Inflammatory macrophage treated with lipopolysaccharide for 1 hour (primary cell): ENCODE data around the gene HDAC9.

Experiments
- DNase-seq, 2 donors: peaks; one replicate each; pipeline ENCODE4 v3.0.0-alpha.2; 2020 to 2022

HDAC9 gene

DNA sequence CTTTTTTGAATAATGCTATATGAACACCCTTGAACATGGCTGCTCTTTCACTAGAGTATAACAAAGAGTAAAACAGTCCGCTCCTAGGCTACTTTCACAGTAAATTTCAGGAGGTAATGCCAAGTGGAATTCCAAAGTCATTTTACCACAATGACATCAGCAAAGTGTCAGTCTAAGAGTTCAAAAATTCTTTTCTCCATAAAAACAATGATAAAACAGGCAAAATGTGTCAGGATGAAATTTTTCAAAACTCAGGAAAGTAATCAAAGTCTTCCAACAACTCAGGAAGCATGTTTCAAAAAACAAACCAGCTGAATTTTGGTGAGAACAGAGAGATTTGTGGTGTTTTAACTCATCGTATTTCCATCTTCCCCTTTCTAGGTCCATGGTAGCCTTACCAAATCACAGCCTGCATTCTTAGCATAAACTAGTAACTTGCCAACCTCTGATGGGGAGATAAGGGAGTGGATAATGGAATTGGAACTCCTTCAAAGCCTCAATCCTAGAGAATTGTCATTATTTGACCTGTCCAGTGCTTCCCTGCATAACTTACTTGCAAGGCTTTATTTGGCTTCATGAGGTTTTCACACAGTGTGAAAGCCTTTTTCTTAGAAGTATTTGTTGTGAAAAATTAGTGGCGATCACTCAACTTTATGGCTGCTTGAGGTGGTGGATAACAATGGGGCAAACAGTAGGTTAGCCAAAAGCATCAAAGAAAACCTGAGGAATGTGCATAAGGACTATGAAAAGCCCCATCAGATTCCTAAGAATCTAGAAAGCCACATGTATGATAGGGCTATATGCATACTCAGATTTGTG, 302.7 kb downstream of the HDAC9 start:
- DNase-seq = no peak

DNA sequence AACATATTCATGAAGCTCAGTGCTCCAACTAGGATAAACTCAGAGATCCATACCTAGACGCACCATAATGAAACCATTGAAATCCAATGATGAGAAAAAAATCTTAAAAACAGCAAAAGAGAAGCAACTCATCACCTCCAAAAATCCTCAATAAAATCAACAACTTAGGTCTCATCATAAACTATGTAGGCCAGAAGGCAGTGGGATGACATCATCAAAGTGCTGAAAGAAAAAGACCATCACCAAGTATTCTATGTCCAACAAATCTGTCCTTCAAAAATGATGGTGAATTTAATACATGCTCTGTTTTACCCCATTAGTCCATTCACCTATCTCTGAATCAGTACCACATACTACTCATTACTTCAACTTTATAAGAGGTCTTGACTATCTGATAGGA, 304.4 kb downstream of the HDAC9 start:
- DNase-seq = no peak

DNA sequence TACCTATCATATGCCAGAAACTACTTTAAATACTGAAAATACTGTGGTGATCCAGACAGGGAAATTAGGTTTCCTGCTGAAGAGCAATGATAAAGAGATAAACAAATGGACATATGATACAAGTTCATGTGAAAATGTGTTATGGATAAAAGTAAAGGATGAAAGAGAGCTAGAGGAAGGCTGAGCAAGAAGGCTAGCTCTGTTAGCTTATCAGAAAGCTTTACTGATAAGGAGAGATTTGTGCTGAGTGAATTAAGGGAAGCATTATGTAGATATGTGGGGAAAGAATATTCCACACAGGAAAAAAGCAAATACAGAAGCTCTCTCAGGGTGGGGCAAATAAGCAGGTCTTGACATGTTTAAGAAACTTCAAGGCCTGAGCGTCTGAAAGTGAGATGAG, 308.4 kb downstream of the HDAC9 start:
- no peak for DNase-seq

DNA sequence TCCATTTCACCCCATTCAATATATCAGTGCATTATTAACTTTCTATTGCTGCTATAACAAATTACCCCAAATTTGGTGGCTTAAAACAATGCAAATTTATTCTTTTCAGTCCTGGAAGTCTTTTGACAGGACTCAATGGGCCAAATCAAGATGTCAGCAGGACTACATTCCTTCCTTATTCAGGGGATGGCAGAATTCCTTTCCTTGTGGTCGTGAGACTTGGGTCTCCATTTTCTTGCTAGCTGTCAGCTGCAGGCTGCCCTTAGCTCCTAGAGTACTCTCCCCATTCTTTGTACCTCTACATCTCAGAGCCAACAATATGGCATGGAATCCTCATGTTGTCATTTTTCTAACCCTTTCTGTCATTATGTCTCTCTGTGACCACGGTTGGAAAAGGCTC, 310.6 kb downstream of the HDAC9 start:
- no peak for DNase-seq

DNA sequence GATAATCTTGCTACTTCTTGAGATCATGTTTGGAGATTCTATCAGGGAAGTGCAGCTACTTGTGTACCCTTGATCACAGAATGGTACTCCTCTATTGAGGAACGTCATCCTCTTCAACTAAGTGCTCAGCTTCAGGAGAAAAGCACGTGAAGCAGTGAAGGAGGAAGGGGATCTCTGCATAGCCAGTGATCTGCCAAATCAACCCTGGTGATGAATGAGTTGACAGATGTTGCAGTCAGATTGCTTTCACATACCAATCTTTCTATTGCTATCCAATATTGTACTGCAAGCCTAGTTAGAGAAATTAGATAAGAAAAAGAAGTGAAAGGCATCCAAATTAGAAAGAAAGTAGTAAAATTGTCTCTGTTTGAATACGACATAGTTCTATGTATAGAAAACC, 312.5 kb downstream of the HDAC9 start:
- no peak for DNase-seq

DNA sequence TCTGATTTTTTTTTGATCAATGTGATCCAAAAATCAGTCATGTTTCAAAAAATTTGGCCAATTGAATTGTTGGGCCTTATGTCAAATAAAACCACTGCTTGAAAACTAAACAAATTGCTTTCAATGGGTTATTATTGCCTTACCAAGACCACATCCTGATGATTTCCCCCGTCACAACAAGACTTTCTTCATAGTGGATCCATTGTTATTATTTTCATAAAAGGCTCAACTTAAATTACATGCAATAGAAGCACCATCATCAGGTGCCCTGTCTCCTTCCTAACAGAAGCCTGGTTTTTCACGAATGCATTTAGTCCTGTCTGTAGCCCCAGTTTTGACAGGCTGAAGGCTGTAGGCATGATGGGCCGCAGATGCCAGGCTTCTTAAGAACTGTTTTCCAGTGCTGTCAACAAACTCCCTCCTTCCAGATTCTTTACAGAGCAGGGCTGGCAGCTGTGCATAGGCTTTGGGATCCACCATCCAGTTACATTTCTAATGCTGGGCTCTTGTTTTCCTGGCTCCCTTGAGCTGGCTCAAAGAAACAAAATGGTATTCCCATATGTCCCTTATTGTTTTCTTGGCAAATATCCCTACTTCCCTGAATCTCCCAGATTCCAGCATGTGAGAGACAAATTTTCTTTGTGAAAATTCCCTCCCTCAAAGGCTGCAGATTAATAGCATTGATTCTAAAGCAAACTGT, 319.9 kb downstream of the HDAC9 start:
- no peak for DNase-seq

DNA sequence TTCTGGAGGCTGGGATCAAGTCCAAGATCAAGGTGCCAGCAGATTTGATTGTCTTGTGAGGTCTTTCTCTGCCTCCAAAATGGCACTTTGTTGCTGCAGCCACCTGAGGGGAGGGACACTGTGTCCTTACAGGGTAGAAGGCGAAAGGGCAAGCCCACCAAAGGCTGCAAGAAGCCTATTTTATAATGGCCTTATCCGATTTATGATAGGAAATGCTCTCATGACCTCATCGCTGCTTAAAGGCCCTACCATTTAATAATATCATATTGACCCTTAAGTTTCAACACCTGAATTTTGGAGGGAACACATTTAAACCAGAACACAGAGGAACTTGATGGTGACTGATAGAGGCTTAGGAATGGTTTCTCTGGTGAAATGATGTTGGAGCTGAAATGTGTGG, 325.4 kb downstream of the HDAC9 start:
- DNase-seq = no peak

DNA sequence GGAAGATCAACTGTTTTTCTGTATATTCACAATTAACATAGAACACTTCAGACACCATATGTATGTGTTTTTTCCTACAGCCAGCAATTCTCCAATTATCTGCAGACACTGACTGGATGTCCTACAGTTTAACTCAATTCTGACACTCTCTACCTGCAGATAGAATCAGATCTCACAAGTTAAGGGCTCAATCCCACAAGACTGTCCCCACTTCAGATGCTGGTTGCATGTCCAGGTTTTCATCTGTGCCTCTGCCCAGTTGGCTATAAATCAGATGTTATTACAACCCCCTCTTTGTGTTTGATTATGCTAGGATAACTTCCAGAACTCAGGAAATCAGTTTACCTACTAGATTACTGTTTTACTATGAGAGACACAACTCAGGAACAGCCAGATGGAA, 326.0 kb downstream of the HDAC9 start:
- DNase-seq = no peak

DNA sequence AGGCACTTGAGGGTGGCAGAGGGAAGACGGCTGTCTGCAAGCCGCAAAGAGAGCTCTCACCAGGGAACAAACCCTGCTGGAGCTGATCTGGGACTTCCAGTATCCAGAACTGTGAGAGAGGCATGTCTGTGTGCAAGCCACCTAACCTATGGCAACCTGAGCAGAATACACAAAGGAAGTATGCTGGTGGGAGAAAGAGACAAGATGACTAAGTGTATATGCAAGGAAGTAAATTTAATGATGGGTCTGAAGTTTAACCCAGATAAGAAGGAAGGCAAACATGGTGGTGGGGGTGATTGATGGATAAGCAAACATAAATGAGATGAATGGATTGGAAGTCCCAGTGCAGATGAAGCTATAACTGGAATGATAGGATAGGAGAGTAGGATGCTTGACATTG, 328.6 kb downstream of the HDAC9 start:
- DNase-seq = no peak

DNA sequence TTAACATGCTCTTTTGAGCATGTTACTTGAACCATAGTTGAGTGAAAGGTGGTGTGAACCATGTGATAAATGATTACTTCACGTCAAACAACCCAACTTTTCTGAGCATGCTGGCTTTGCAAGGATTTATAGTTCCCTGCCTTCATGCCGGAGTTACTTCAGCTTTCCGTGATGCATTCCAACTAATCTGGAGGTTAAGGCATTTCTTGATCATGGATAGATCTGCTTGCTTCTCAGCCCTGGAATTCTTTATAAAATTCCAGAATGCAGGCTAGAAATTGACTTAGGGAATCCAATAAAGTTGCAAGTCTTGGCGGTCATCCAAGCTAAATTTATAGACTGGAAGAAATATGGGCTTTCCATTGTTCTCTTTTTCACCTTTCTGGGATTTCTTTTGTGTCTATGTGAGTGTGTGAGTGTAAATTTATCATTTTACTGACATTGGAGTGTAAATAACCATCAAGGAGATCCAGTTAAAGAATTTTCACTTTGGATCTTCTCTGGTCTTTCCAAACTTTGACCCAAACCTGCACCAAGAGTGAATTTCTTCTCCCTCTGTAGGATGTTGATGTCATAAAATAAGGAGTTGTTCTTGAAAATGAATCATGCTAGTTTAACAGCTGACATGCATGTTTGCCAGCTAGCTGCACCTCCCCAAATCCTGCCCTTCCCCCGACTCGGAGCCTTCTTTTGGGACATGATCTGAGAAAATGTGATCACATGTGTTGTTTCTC, 332.9 kb downstream of the HDAC9 start:
- DNase-seq = no peak

DNA sequence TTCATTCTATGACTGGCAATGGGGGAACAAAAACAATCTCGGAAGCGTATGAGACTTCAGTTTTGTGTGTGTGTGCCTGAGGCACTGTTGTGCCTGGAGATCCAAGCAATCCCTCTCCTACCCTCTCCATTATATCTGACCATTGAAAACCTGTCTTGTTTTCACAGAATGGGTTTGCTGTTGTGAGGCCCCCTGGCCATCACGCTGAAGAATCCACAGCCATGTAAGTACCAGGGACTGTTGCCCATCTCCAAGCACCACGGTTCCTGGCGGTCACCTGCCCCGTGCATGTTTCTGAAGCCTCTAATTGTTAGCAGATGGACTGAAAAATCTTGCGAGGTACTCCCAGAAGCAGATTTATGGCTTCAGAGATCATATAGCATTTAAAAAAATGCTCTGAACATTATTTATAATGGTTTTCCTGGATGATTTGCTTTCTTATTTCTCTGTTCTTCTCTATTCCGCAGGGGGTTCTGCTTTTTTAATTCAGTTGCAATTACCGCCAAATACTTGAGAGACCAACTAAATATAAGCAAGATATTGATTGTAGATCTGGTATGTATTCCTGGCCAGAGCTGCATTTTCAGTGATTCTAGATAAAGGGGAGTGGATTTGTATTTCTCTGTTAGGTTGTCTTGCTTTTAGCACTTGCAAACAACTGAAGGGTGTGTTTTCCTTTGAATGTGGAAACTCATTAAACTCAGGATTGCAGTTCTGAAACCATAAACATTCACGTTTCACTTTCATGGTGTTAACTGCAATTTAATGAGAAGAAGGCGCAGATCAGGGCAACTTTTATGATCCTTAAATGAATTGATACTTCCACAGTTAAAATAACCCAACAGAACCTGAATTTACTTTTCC, 333.7 kb downstream of the HDAC9 start:
- DNase-seq = no peak

DNA sequence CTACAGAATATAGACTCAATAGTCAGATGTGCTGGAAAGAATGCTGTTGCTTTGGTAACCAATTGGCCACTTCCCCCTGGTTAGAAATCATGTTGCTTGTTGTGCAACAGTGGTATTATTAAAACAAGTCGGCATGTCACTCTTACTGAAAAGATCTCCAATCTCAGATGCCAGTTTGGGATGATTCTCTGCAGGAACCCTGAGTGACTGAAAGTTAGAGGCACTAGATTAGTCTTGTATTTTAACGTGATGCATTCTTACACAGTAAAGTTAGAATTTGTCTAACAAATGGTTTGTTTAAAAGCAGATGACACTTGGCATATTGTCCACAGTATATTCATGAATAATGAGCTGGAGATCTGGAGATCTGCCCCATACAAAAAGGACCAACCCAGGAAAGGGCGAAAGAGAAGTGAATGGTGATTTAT, 334.3 kb downstream of the HDAC9 start:
- DNase-seq = peak; percentile 20 to 37

DNA sequence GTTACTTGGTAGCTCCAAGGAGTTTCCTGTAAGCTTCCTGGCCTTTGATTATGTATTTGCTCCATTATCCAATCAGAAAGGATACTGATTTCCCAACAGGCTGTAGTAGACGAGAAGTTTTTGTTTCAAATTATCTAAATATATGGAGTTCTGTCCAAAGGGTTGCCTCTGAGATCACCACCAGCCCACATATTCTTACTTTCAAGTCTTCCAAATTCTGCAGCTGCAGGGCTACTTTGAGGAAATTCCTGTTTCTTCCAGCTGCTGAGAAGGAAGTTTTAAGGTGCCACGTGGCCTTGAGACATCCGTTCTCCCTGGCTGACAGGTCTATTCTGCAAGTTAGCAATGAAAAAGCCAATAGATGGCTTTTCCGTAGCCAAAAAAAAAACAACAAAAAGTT, 335.9 kb downstream of the HDAC9 start:
- peak in 1 of 2 donors; percentile 31 for DNase-seq

DNA sequence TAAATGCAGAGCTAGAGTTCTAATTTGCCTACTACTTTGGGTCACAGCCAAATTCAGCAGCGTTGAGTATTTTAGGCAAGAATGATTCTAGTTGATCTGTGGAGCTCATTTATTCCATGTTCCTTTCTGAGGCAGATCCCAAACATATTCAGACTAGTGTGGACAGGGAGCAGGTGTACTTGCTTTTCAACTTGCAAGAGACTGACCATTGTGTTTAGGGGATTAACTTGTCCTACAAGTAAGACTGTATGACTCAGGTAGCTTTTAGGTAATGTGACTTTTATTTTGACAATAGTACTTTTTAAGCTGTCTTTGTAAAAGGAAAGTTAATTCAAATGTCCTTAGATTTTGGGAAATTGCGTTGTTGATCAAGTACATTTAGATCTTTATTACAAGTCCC, 336.4 kb downstream of the HDAC9 start:
- DNase-seq = no peak

DNA sequence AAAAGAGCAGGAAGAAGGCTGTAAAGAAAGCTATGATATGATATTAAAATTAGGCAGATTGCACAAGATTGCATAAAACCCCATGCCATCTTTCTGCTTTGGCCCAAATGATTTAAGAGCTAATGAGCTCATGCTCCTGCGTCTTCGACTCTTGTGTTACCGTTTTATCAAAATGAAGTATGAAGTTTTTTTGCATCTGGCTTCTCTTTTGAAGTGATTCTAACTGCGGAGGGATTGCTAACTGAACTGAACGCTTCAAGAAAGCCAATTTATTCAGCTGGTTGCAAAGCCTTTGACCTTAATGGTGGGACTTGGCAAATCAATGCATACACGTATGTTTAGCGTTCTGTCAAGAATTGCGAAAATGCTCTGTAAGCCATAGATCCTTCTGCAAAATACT, 339.0 kb downstream of the HDAC9 start:
- no peak for DNase-seq

DNA sequence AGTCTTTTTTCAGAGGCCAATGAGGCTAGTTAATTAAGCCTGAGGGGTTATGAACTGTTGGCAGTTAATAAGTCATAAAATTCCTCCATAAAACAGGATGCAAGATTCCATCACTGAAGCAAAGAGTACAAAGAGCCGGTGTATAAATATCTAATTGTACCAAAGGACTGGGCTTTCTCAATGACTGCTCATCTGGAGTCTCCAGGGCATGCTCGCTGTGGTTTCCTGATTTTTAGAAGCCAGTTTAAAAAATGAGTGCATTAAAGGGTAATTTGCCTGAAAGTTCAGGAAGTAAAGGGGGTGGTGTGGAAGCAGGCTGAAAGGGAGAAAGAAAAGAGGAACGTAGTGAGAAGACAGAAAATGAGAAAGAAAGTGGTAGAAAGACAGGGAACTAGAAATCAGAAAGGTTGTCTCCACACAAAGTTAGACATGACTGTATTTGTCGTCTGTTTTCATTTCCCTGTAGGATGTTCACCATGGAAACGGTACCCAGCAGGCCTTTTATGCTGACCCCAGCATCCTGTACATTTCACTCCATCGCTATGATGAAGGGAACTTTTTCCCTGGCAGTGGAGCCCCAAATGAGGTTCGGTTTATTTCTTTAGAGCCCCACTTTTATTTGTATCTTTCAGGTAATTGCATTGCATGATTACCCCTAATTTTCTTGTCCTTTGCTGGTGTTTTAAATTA, 339.6 kb downstream of the HDAC9 start:
- peak; percentile 16 to 21 for DNase-seq

DNA sequence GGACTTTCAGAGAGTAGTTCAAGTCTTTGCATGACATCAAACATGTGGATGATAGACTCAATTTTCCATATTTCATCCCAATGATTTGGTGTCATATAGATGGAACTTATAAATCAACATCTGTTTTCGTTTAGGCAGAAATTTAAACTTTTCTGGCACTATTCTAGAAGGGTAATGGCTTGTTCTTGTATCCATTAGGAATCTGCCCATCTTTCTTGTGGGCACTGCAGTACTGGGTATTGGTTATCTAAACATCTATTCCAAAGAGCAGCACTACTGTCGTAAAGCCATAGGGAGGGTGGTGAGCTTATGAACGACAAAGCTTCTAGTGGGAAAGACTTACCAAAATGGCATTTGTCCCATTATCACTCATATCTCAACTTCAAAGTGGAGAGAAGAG, 348.4 kb downstream of the HDAC9 start:
- no peak for DNase-seq

DNA sequence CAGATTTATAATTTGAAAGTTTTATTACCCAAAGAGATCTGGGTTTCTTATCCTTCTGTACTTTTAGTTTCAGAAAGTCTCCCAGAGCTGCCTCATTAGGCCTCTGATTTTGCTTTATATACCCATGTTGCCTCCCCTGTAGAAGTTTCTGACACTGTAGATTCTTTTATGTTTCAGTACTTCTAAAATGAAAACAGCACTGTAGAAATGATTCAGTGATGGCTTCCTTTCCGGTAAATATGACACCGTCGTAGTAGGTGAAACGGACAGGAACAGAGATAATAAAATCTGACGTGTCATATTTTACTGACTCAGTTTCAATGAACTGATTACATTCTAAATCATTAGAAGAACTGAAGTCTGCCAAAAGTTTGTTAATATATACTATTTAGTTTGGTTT, 349.2 kb downstream of the HDAC9 start:
- no peak for DNase-seq

DNA sequence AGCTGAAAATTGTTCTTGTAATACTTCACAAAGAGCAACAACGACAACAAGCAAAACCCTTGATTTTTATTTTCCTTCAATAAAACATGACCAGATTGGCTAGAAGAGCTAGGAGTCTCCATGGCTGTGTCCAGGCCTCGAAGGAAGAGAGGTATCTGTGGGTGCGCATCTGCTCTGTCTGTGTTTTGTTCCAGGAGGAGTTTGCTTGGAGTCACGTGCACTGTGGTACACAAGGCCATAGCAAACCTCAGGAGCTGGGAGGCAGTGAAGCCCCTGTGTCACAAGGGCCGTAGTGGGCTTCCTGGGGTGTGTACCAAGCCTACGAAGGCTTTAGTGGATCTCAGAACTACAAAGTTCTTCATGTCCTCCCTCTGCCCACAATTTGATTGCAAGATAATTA, 350.2 kb downstream of the HDAC9 start:
- no peak for DNase-seq

DNA sequence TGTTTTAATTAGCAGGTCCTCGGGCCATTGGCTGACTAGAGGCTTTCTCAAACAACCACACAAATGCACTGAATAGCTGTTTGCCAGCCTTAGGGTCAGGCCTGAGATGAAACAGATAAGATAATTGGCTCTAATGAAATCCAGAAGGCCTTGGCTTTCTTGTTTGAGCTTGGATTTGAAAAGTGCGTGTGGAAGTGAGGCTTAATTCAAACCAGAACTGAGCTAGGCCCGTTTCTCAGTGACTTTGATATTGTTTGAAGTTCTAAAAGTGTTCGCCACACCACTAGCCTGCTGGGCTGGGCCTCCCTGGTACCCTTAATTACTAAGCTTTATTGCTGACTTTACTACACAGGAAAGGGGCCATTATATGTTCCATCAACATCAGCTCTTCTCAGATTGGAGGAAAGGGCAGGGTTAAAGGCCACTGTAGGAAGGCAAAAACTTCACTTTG, 351.2 kb downstream of the HDAC9 start:
- DNase-seq = no peak

DNA sequence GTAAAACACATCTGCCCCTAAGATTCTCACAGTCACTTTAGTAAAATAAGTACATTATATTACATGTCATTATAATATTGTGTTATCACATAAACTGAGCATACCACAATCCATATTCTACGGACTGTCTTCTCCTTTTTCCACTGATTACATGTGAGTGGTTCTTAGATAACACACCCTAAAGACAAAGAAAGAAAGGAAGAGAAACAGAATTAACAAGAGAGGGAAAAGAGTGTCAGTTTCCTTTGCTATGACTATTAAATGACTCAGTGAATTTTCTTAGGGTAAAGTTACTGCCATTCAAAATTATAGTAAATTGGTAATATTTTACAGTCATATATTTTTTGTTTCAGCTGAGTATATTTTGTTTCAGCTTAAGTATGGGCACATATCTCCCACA, 353.6 kb downstream of the HDAC9 start:
- DNase-seq = no peak

DNA sequence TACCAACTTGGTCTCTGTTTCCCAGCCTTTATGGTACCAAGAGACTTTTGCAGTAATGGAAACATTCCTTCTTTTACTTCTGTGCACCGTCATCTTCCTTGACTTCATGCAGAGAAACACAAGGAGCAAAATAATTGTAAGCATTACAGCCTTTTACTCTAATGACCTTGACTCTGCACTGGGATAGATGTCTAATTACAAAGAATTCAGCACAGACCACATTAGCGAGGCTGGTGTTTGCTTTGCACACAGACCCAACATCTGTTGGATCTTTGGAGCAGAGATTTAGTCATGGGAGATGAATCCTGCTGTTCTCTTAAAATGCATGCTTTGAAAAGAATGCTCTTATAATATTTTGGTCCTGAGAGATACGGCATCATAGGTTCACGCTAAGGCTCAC, 360.2 kb downstream of the HDAC9 start:
- DNase-seq = no peak
